ENCODE results near the gene ATP6V1G1. TPM values are rescaled to one million over a fixed set of nuclear protein-coding genes. Genes with fewer than 3 reads are reported as not detected.

The ATP6V1G1 gene
- total and polyA plus RNA-seq, 2 of the 13 experiments (the other 11 are each of a cell fraction or from before 2014, with no cell fraction given), result 108 to 158 TPM

- WGBS (ENCODE audit: low lambda C conversion rate), result 2% methylated on average over 3 of the region's 3 CpGs
- no peak overlapping the region for H3K4me2 ChIP-seq (ENCODE audit: low read depth, low read length)
- H3K4me1 ChIP-seq (ENCODE audit: insufficient read depth, low read length), result peaks cover 6% of the 10 kb centered on the region
- POLR2A ChIA-PET, result no interaction called here
- no peaks in the 10 kb centered on the region for H3K9me3 ChIP-seq (ENCODE audit: low read length)
- no TSS peak for BruUV-seq (replicated peaks)
- no peak overlapping the region for H3K9ac ChIP-seq (ENCODE audit: insufficient read depth, low read depth, low read length)
- in situ Hi-C loops (cut with HindIII; ENCODE audit: extremely low pct_ligation_motif_present, low pct_unique_long_range_greater_than_20kb) (no loop called here), intact Hi-C loops (cut with micrococcal nuclease; ENCODE audit: unreplicated experiment) (no loop called here)
- ATAC-seq (no peak), FAIRE-seq (no peak), DNase-seq (ENCODE audit: low spot score) (no peak)
- H4K20me1 ChIP-seq (ENCODE audit: insufficient read depth, low read length), result no peaks in the 10 kb centered on the region
- CTCF ChIA-PET (ENCODE audit: low intra/inter-chr PET ratio, low total read pairs), result no interaction called here
- no peak overlapping the region for H3K27ac ChIP-seq (ENCODE audit: extremely low read length, insufficient read depth, low read length)
- no peaks in the 10 kb centered on the region for H3K27me3 ChIP-seq (ENCODE audit: control insufficient read depth in 1 of 2, insufficient read depth in 2 of 2, low read length in 2 of 2)
- TF ChIP-seq ZNF121 (CRISPR knock-in tag; IDR thresholded peaks at IDR 0.05), result 0 out of 2 replicates have a peak, but pooled peaks have one; percentile 33
- TF ChIP-seq ZNF784 (CRISPR knock-in tag; IDR thresholded peaks at IDR 0.05; ENCODE audit: borderline replicate concordance), result no peak
- H3K36me3 ChIP-seq (replicated peaks in 1 of 2; ENCODE audit: control insufficient read depth in 1 of 2, insufficient read depth in 2 of 2, low read length in 2 of 2), result no peaks in the 10 kb centered on the region
- H3K79me2 ChIP-seq (ENCODE audit: insufficient read depth, low read length), result no peaks in the 10 kb centered on the region
- no peak overlapping the region for H2AFZ ChIP-seq (ENCODE audit: low read length)
- H3K4me3 ChIP-seq (replicated peaks in 1 of 3; ENCODE audit: insufficient read depth in 1 of 3, low read depth in 2 of 3, low read length in 3 of 3), result no peak overlapping the region
These were observed 22.4 kb upstream of the ATP6V1G1 start for GRCh38 chr9:114565204-114565603.

DNA sequence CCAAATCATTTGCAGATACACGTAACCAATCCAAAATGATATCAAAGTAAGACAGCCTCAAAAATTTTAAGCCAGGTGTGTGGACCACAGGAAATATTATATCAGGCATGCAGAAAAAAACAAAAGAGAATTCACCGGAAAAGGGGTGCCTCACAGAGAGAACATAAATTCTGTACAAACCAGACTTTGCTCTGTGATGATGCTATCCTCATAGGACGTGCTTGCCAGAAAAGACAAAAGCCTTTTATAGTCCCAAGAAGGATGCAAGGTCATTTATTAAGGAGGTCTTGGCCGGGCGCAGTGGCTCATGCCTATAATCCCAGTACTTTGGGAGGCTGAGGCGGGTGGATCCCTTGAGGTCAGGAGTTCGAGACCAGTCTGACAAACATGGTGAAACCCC is 16.8 kb upstream of the ATP6V1G1 start:
- 9% methylated on average over 4 of the region's 7 CpGs for WGBS (ENCODE audit: low lambda C conversion rate)
- H4K20me1 ChIP-seq (ENCODE audit: insufficient read depth, low read length), result no peaks in the 10 kb centered on the region
- no peak overlapping the region; the same call in 1 of the 2 replicates for H3K4me2 ChIP-seq (ENCODE audit: low read depth, low read length)
- H3K36me3 ChIP-seq (replicated peaks in 1 of 2; ENCODE audit: control insufficient read depth in 1 of 2, insufficient read depth in 2 of 2, low read length in 2 of 2), result no peaks in the 10 kb centered on the region
- no peak overlapping the region for H3K9ac ChIP-seq (ENCODE audit: insufficient read depth, low read depth, low read length)
- in situ Hi-C loops (cut with HindIII; ENCODE audit: extremely low pct_ligation_motif_present, low pct_unique_long_range_greater_than_20kb), result no loop called here
- intact Hi-C loops (cut with micrococcal nuclease; ENCODE audit: unreplicated experiment), result no loop called here
- H3K27me3 ChIP-seq (ENCODE audit: control insufficient read depth in 1 of 2, insufficient read depth in 2 of 2, low read length in 2 of 2), result no peaks in the 10 kb centered on the region
- CTCF ChIA-PET (ENCODE audit: low intra/inter-chr PET ratio, low total read pairs), result no interaction called here
- POLR2A ChIA-PET, result no interaction called here
- FAIRE-seq (no peak), DNase-seq (ENCODE audit: low spot score) (peak; percentile 77), ATAC-seq (peak; percentile 63)
- no TSS peak for BruUV-seq (replicated peaks)
- no peaks in the 10 kb centered on the region for H3K79me2 ChIP-seq (ENCODE audit: insufficient read depth, low read length)
- no peaks in the 10 kb centered on the region for H3K9me3 ChIP-seq (ENCODE audit: low read length)
- H3K4me3 ChIP-seq (replicated peaks in 1 of 3; ENCODE audit: insufficient read depth in 1 of 3, low read depth in 2 of 3, low read length in 3 of 3), result no peak overlapping the region
- no peak overlapping the region for H3K27ac ChIP-seq (ENCODE audit: extremely low read length, insufficient read depth, low read length)
- H3K4me1 ChIP-seq (ENCODE audit: insufficient read depth, low read length), result peaks cover 40% of the 10 kb centered on the region
- no peak overlapping the region for H2AFZ ChIP-seq (ENCODE audit: low read length)
- no peak for TF ChIP-seq SOX13 (IDR thresholded peaks at IDR 0.05)
- TF ChIP-seq SOX13 (CRISPR knock-in tag; conservative IDR thresholded peaks at IDR 0.05 in 1 of 2, IDR thresholded peaks at IDR 0.05 in 1 of 2), result peak in 1 of 2 experiments; percentile 75; a peak in 2 of 4 replicates
- TF ChIP-seq NCOA1 (CRISPR knock-in tag; IDR thresholded peaks at IDR 0.05), result no peak
- peak; percentile 41; the same call in 1 of the 2 replicates for TF ChIP-seq HMG20A (CRISPR knock-in tag; IDR thresholded peaks at IDR 0.05; ENCODE audit: borderline replicate concordance)
- TF ChIP-seq ARID5B (CRISPR knock-in tag; IDR thresholded peaks at IDR 0.05), result peak; percentile 77
- TF ChIP-seq ATRX (CRISPR knock-in tag; IDR thresholded peaks at IDR 0.05; ENCODE audit: borderline replicate concordance), result no peak
- TF ChIP-seq SKIL (CRISPR knock-in tag; IDR thresholded peaks at IDR 0.05; ENCODE audit: borderline replicate concordance), result no peak
- no peak for TF ChIP-seq ZNF678 (CRISPR knock-in tag; IDR thresholded peaks at IDR 0.05)
- TF ChIP-seq U2AF2 (IDR thresholded peaks at IDR 0.05; ENCODE audit: low read depth, low read length), result no peak
